Pons (tissue), 1 donor: ENCODE data around the gene FGFR4.
"Not testable (repeated sequence)": the region's sequence is repeated elsewhere in the genome, so short reads cannot be mapped to it uniquely, and the experiment has no call there.

ENCODE experiments used
- DNase-seq: peaks from one replicate; pipeline ENCODE4 v3.0.0-alpha.2; 2016; ENCODE audit warnings: low spot score

The FGFR4 gene

GRCh38 chr5:177086654-177087397 lies at the start of gene FGFR4:
FGFR4 (plus strand) TSS chr5:177086915; CDS start chr5:177089603, 2,688 bp downstream.
- DNase-seq: no peak

DNA sequence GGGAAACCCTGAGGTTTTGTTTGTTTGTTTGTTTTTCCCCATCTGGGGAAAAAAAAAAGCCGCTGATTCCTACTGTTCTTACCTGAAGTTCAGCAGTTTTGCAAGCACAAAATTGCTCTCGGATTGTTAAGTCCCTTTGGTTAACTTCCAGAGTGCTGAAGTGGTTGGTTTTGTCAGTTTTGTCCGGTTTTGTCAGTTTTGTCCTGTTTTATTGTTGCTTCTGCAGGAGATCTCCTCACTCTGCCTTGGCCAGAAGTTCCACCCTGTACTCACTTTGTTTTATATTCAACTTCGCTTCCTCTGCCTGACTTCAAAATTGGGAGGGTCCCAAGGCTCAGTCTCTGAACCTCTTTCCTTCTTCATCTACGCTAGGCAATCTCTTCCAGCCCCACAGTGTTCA lies 49.8 kb upstream of the FGFR4 start:
- no peak for DNase-seq

GRCh38 chr5:177040814-177041420 lies 45.8 kb upstream of the FGFR4 start:
- no peak for DNase-seq

DNA sequence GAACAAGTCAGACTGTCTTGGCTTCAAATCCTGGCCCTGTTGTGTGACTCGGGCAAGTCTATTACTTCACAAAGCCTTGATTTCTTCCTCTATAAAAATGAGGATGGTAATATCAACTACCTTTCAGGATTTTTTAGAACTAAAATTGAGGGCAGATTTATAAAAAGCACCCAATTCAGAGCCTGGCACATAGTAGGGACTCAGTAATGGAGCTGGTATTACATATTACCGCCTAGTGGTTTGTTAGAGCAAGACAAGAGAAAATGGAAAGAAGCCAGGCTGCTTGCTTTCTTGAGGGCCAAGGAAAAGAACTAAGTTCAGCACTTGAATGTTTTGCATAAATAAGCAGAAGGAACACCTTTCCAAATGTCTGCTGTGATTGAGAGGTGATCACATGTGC lies 44.8 kb upstream of the FGFR4 start:
- DNase-seq: no peak

- DNase-seq: no peak
Measured at GRCh38 chr5:177043114-177043513, 43.6 kb upstream of the FGFR4 start.

DNA sequence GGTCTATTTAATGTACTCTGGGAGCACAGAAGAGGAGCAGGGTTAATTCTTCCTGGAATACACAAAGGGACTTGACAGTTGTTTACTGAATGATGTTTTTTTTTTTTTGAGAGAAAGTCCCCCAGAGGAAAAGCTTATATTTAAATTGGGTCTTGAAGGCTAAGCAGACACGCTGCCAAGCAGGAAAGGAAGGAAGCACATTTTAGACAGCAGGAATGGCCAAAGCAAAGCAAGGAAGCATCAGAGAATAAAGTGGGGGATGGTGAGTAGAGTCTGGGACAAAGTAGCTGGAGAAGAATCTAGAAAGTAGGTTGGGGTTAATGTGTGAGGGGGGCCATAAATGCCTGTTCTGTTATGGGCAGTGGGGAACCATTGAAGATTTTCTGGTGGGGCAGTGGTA lies 42.8 kb upstream of the FGFR4 start:
- no peak for DNase-seq

GRCh38 chr5:177044641-177045040 lies 42.1 kb upstream of the FGFR4 start:
- DNase-seq: no peak

- no peak for DNase-seq
Measured at GRCh38 chr5:177045631-177046030, 41.1 kb upstream of the FGFR4 start.

DNA sequence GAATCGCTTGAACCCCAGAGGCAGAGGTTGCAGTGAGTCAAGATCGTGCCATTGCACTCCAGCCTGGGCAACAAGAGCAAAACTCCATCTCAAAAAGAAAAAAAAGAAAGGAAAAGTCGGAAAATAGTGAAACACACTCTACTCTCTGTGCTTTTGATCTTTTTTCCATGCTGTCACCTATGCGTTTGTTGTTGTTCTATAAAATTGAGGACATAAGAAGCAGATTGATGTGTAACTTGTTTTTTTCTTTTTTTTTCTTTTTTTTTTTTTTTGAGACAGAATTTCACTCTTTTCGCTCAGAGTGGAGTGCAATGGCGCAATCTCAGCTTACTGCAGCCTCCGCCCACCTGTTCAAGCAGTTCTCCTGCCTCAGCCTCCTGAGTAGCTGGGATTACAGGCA lies 38.2 kb upstream of the FGFR4 start:
- DNase-seq: not testable (repeated sequence)

DNA sequence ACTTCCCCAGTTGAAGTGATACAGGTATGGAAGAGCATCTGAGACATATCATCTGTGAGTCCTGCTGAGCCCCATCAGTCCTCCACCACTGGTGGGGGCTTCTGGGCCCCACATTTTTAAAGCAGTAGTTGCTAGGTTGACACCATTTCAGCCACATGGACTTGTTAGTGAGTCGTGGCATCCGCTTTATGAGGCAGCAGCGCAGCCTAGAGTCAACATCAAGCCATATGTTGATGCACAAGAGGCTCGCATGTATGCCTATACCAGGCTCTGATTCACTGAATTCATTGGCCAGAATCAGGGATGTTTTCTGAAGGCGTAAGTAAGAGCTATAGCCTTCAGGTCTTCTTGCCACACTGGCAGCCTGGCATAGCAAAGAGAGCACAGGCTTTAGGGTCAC lies 37.4 kb upstream of the FGFR4 start:
- no peak for DNase-seq

DNA sequence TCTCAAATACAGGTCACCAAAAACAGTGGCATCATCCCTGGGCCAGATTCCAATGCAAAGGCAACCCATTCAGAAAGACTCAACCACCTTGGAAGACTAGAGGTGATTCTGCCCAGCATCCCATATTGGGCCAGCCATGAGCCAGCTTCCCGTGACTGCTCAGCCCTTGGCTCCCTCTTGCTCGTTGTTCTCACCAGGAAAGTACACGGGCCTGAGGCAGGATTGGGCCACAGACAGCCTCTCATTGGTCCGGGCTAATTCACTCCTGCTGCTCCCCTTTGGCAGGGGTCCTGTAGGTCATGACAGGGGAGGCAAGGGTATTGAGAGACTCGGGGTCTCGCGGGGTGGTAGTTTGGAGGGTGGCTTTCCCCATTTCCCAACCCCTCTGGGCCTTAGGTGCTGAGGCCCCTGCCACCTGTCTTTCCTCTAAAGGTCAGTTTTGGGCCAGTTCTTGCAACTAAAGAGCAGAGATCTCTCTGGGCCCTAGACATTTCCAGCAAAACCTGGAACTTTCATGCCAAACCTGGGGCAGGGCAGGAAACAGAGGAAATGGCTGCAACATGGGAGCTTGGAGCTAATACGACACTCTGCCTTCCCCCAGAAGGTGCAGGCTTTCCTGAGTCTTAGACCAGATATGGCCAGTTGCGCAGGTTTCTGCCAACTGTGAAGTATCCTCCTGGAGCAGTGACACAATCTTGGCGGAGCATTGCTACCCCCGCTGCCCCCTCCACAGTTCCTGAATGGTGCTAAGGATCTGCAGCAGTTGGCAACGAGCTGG lies 22.0 kb upstream of the FGFR4 start:
- DNase-seq: no peak

GRCh38 chr5:177065491-177065890 lies 21.2 kb upstream of the FGFR4 start:
- no peak for DNase-seq

DNA sequence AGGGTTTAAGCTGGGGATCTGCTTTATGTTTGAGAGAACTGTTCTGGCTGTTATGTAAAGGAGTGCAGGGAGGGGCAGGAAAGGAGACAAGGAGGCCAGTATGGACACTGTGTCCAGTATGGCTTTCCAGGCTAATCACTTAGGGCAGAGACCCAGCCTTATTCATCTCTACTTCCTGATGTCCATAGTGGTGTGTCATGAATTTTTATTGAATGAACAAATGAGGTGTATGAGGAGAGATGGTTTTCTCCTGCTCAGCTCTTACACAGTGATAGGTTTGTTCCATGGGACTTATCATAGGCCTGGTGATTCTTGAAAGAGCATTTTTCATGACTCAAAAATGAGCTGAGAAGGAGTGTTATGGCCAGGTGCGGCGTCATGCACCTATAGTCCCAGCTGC lies 20.5 kb upstream of the FGFR4 start:
- no peak for DNase-seq

DNA sequence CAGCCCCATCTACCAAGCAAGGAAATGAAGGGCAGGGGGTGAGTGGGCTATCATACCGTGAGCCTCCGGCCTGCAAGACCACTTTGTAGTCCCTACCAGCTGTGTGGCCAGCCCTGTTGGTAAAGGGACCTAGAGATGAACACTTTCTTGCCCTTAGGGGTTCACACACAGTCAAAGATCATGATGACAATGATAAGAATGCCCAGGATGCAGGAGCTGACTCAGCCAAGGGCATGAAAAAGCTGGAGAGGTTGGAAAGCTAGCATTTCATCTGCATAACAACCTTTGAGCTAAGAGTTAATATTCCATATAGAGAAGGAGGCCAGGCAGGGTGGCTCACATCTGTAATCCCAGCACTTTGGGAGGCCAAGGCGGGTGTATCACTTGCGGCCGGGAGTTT lies 19.2 kb upstream of the FGFR4 start:
- no peak for DNase-seq

GRCh38 chr5:177070536-177071191 lies 16.1 kb upstream of the FGFR4 start:
- no peak for DNase-seq

GRCh38 chr5:177071666-177072385 lies 14.9 kb upstream of the FGFR4 start:
- peak; percentile 89 for DNase-seq

GRCh38 chr5:177077335-177077734 lies 9.4 kb upstream of the FGFR4 start:
- DNase-seq: no peak

DNA sequence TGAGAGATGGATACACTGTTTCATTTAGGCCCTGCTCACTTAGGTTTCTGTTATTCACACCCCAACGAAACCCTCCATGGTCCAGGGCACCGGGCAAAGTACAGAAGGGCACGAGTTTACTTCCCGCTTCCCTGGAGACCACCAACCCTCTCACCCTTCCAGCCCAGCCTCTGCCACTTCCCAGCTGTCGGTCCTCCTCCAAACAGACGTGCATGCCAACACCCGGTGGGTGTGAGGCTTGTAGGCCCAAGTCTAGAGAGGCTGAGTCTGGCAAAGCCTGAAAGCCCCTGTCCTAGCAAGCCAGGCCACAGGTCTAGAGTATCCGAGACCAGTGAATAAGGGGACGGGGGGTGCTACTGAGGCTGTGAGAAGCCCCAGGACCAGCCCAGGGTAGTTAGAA lies 7.1 kb upstream of the FGFR4 start:
- no peak for DNase-seq

- DNase-seq: no peak
Measured at GRCh38 chr5:177080265-177080664, 6.5 kb upstream of the FGFR4 start.

DNA sequence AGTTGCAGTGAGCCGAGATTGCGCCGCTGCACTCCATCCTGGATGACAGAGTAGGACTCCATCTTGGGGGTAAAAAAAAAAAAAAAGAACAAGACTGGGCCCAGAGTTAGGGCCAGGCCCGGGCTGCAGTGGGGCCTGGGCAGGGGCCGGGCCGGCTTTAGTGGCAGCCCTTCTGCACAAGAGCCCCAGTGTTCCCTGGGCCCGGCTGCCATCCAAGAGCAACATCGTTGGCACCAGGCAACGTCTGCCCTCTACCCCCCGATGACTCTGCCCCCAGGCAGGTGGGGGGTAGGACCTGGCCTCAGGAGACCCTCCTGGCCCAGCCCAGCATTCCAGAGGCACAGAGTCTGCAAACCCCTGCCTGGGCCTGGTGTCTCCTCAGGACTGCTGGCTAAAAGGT lies 4.9 kb upstream of the FGFR4 start:
- no peak for DNase-seq

DNA sequence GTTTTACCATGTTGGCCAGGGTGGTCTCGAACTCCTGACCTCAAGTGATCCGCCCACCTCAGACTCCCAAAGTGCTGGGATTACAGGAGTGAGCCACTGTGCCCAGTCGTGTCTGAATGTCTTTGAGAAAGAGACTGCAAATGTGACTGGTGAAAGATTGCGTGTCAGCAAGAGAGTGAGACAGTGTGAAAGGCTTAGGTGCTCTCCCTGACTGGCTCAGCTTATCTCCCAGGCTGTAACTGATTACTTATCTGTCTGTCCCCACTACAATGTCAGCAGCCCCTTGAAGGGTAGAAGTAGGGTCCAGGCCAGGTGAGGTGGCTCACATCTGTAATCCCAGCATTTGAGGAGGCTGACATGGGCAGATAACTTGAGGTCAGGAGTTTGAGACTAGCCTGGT lies 3.4 kb upstream of the FGFR4 start:
- DNase-seq: no peak

DNA sequence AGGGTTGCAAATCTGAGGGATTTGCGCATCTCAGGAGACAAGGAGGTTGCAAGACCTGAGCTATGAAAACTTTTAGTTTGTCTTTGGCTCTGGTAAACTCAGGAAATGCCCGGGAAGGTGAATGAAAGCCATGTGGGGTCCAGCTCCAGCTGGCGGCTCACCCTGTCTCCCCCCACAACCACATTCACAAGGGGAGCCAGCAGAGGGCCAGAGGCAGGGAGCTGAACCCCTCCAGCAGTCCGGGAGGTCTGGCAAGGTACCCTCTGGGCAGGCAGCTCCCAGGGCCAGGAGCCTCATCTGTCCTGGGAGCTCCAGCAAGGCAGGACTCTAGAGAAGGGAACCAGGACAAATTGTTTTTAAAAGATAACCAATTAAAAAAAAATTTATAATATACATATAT lies 2.5 kb upstream of the FGFR4 start:
- DNase-seq: no peak
